Caki2 (cell line): ENCODE data around the gene HLA-DMB. TPM values are rescaled to one million over a fixed set of nuclear protein-coding genes. Genes with fewer than 3 reads are reported as not detected.

Source experiments
- DNase-seq: peaks from one replicate; pipeline ENCODE4 v3.0.0-alpha.2; 2015; ENCODE audit warnings: low read depth
- in situ Hi-C: cut with HindIII; loops from 2 replicates; pipeline ENCODE4 v1.10.0; 2016; ENCODE audit warnings: low sequenced_read_pairs, low pct_unique_long_range_greater_than_20kb, mixed read lengths
- total RNA-seq: library from RNA; depleted of rRNA; stranded (reverse); fragments of >200 nt; shearing (Covaris generic); gene quantifications from 2 replicates; pipeline ENCODE4 v1.2.3, GENCODE V29; 2014; ENCODE audit warnings: low replicate concordance; rRNA removed

The HLA-DMB gene
- total RNA-seq, 1 experiment from 2014 or later = 13.2 TPM

- DNase-seq = peak; percentile 58
- in situ Hi-C loops = no loop called here
These were observed 54.0 kb downstream of the HLA-DMB start for GRCh38 chr6:32886681-32887383.

- DNase-seq = peak; percentile 57
- in situ Hi-C loops = no loop called here
These were observed 55.0 kb downstream of the HLA-DMB start for GRCh38 chr6:32885698-32886286.

Other genes with a start within 250 kb of the HLA-DMB start
- gene HLA-DQA2, start 199.6 kb downstream of the HLA-DMB start, total RNA-seq = not detected in 2 replicates
- not detected in 2 replicates for gene HLA-DQB2, start 177.5 kb downstream of the HLA-DMB start, total RNA-seq
- not detected in 2 replicates for gene HLA-DOB, start 124.0 kb downstream of the HLA-DMB start, total RNA-seq
- gene TAP2, start 102.3 kb downstream of the HLA-DMB start, total RNA-seq = 8.9 and 26.7 TPM in 2 replicates
- 267 and 291 TPM in 2 replicates for gene PSMB8, start 97.0 kb downstream of the HLA-DMB start, total RNA-seq
- 63.3 and 65.5 TPM in 2 replicates for gene TAP1, start 87.3 kb downstream of the HLA-DMB start, total RNA-seq
- 80.2 and 123 TPM in 2 replicates for gene PSMB9, start 86.8 kb downstream of the HLA-DMB start, total RNA-seq
- 7.4 and 16.7 TPM in 2 replicates for gene HLA-DMA, start 12.1 kb upstream of the HLA-DMB start, total RNA-seq
- 43.7 and 62.6 TPM in 2 replicates for gene BRD2, start 27.6 kb upstream of the HLA-DMB start, total RNA-seq
- not detected in 2 replicates for gene HLA-DOA, start 68.6 kb upstream of the HLA-DMB start, total RNA-seq
- not detected in 2 replicates for gene HLA-DPA1, start 132.6 kb upstream of the HLA-DMB start, total RNA-seq
- gene HLA-DPB1, start 135.0 kb upstream of the HLA-DMB start, total RNA-seq = not detected in 2 replicates